SK-N-SH (cell line): ENCODE measurements around the gene RAD17. TPM values are rescaled to one million over a fixed set of nuclear protein-coding genes. Genes with fewer than 3 reads are reported as not detected.

Source experiments
- CTCF ChIA-PET: fragments of 300-600, 350-600 bp; formaldehyde crosslinking; extraction: SDS; loops from one replicate; lab custom pipeline; 2021; lab: Yijun Ruan, JAX
- POLR2A ChIA-PET: fragments of 350-600 bp; sonication (Branson Sonifier 250); formaldehyde crosslinking; extraction: SDS; loops from one replicate; lab custom pipeline; 2020; ENCODE audit warnings: antibody characterized with exemption, inconsistent platforms; lab: Yijun Ruan, JAX
- DNase-seq: peaks from one replicate; pipeline ENCODE4 v3.0.0; 2012
- H2AFZ ChIP-seq: fragments of 200-600 bp; sonication (generic); 2 replicates; pipeline ENCODE4 v1.8.1; 2016; ENCODE audit warnings: antibody characterized with exemption, mild to moderate bottlenecking, low read depth
- H3F3A ChIP-seq: fragments of 200-600 bp; sonication (generic); replicated peaks from 2 replicates; pipeline ENCODE3; 2016; ENCODE audit warnings: antibody characterized with exemption, mild to moderate bottlenecking; ENCODE audit not compliant: insufficient read depth
- H3K27ac ChIP-seq, 2 experiments: fragments of 200-500 bp in 1 of 2; fragments of 200-600 bp in 1 of 2; sonication (Bioruptor generic) in 1 of 2; sonication (generic), shearing (Covaris generic) in 1 of 2; 2 replicates each; pipeline versions ENCODE4 v1.5.1 to v1.6.1; 2014 to 2016; ENCODE audit warnings: low read depth in 2 of 2, inconsistent platforms in 1 of 2, low read length in 1 of 2, mild to moderate bottlenecking in 1 of 2, mixed read lengths in 1 of 2
- H3K27me3 ChIP-seq: fragments of 200-600 bp; sonication (generic), shearing (Covaris generic); 2 replicates; pipeline ENCODE4 v1.6.1; 2016; ENCODE audit warnings: mixed run types; ENCODE audit not compliant: insufficient read depth
- H3K36me3 ChIP-seq, 2 experiments: fragments of 200-500 bp in 1 of 2; fragments of 200-600 bp in 1 of 2; sonication (Bioruptor generic) in 1 of 2; sonication (generic) in 1 of 2; replicated peaks in 1 of 2; 2 replicates each; pipeline versions ENCODE3 to v1.5.1; 2014 to 2016; ENCODE audit warnings: low read length in 1 of 2, mild to moderate bottlenecking in 1 of 2; ENCODE audit not compliant: insufficient read depth in 2 of 2, control insufficient read depth in 1 of 2
- H3K4me1 ChIP-seq, 2 experiments: fragments of 200-500 bp in 1 of 2; fragments of 200-600 bp in 1 of 2; sonication (Bioruptor generic) in 1 of 2; sonication (generic), shearing (Covaris generic) in 1 of 2; 2 replicates each; pipeline versions ENCODE4 v1.5.1 to v1.6.1; 2014 to 2016; ENCODE audit warnings: low read depth in 1 of 2, low read length in 1 of 2, mixed run types in 1 of 2; ENCODE audit not compliant: insufficient read depth in 2 of 2, control insufficient read depth in 1 of 2
- H3K4me2 ChIP-seq: fragments of 200-600 bp; sonication (generic), shearing (Covaris generic); 2 replicates; pipeline ENCODE4 v1.6.1; 2017; ENCODE audit warnings: mixed run types
- H3K4me3 ChIP-seq, 2 experiments: fragments of 200-500 bp in 1 of 2; fragments of 200-600 bp in 1 of 2; sonication (Bioruptor generic) in 1 of 2; sonication (generic), shearing (Covaris generic) in 1 of 2; 2 replicates each; pipeline versions ENCODE4 v1.5.1 to v1.8.1; 2014 to 2016; ENCODE audit warnings: low read depth in 2 of 2, inconsistent platforms in 1 of 2, low read length in 1 of 2, mild to moderate bottlenecking in 1 of 2, mixed read lengths in 1 of 2, moderate library complexity in 1 of 2
- H3K79me2 ChIP-seq: fragments of 200-600 bp; sonication (generic); 2 replicates; pipeline ENCODE4 v1.8.1; 2017; ENCODE audit warnings: mild to moderate bottlenecking; ENCODE audit not compliant: insufficient read depth
- H3K9ac ChIP-seq: fragments of 200-600 bp; sonication (generic); 2 replicates; pipeline ENCODE4 v1.6.1; 2017; ENCODE audit warnings: mixed run types
- H3K9me2 ChIP-seq: fragments of 200-600 bp; sonication (generic); 2 replicates; pipeline ENCODE4 v1.6.1; 2017; ENCODE audit warnings: mixed run types
- H3K9me3 ChIP-seq: fragments of 200-600 bp; sonication (generic); 2 replicates; pipeline ENCODE4 v1.6.1; 2017; ENCODE audit warnings: mixed run types, mild to moderate bottlenecking, moderate library complexity
- H4K20me1 ChIP-seq: fragments of 200-600 bp; sonication (generic); 2 replicates; pipeline ENCODE4 v1.6.1; 2017; ENCODE audit warnings: mild to moderate bottlenecking, mixed run types; ENCODE audit not compliant: insufficient read depth
- EP300 ChIP-seq, 2 experiments: IDR thresholded peaks; 2 replicates each; pipeline versions ENCODE4 v1.4.0 to v1.6.1; 2012; ENCODE audit warnings: borderline replicate concordance in 1 of 2, low read depth in 1 of 2, low read length in 1 of 2
- FOSL2 ChIP-seq: IDR thresholded peaks from 2 replicates; pipeline ENCODE4 v1.4.0; 2012; ENCODE audit warnings: low read depth, mild to moderate bottlenecking, moderate library complexity, borderline replicate concordance
- GABPA ChIP-seq: IDR thresholded peaks from 2 replicates; pipeline ENCODE4 v1.4.0; 2012; ENCODE audit warnings: low read depth, mild to moderate bottlenecking
- GATA2 ChIP-seq: sonication (generic); formaldehyde crosslinking; IDR thresholded peaks from 2 replicates; pipeline ENCODE4 v1.5.0; 2020; ENCODE audit warnings: mild to moderate bottlenecking, missing genetic modification reagents
- MEF2A ChIP-seq: IDR thresholded peaks from 2 replicates; pipeline ENCODE4 v1.4.0; 2012; ENCODE audit warnings: low read depth, borderline replicate concordance
- NFIC ChIP-seq: IDR thresholded peaks from 2 replicates; pipeline ENCODE4 v1.4.0; 2012; ENCODE audit warnings: borderline replicate concordance
- POLR2AphosphoS5 ChIP-seq: IDR thresholded peaks from 2 replicates; pipeline ENCODE4 v1.6.1; 2012; ENCODE audit warnings: low read depth, low read length
- RAD21 ChIP-seq: IDR thresholded peaks from 2 replicates; pipeline ENCODE4 v1.6.1; 2012; ENCODE audit warnings: mild to moderate bottlenecking, low read length
- RFX5 ChIP-seq: IDR thresholded peaks from 2 replicates; pipeline ENCODE4 v1.6.1; 2012; ENCODE audit warnings: mild to moderate bottlenecking, improper control_type of control experiment, low read length
- SMC3 ChIP-seq: IDR thresholded peaks from 2 replicates; pipeline ENCODE4 v1.6.1; 2012; ENCODE audit warnings: low read depth, low read length, improper control_type of control experiment
- TCF12 ChIP-seq: IDR thresholded peaks from 2 replicates; pipeline ENCODE4 v1.4.0; 2012
- TEAD4 ChIP-seq: IDR thresholded peaks from 2 replicates; pipeline ENCODE4 v1.4.0; 2012; ENCODE audit warnings: mild to moderate bottlenecking, borderline replicate concordance; ENCODE audit not compliant: insufficient read depth
- YY1 ChIP-seq: IDR thresholded peaks from 2 replicates; pipeline ENCODE4 v1.4.0; 2012; ENCODE audit warnings: low read depth, mild to moderate bottlenecking
- polyA plus RNA-seq, 3 experiments: library from polyadenylated mRNA; depleted of rRNA; stranded (reverse); fragments of >200 nt; gene quantifications; 2 replicates each; pipeline ENCODE4 v1.2.3, GENCODE V29; 2012
- TF ChIP-seq, protein P1 (sequence below): IDR thresholded peaks from 2 replicates; pipeline ENCODE4 v1.4.0; 2012; ENCODE audit warnings: low read depth, borderline replicate concordance
- TF ChIP-seq, protein P2 (sequence below): IDR thresholded peaks from 2 replicates; pipeline ENCODE4 v1.6.1; 2012; ENCODE audit warnings: mild to moderate bottlenecking, low read depth, low read length, moderate library complexity
- TF ChIP-seq, protein P3 (sequence below): IDR thresholded peaks from 2 replicates; pipeline ENCODE4; 2012
- TF ChIP-seq, protein P4 (sequence below): IDR thresholded peaks from 2 replicates; pipeline ENCODE4 v1.4.0; 2012; ENCODE audit warnings: low read depth
- TF ChIP-seq, protein P5 (sequence below): fragments of 150-350 bp; IDR thresholded peaks from 2 replicates; pipeline ENCODE4 v1.6.1; 2017; ENCODE audit warnings: antibody characterized with exemption, low read length, low read depth, borderline replicate concordance

Gene RAD17
- polyA plus RNA-seq, 1 of the 3 experiments (the other 2 are of a cell fraction) = 16.9 TPM

DNA sequence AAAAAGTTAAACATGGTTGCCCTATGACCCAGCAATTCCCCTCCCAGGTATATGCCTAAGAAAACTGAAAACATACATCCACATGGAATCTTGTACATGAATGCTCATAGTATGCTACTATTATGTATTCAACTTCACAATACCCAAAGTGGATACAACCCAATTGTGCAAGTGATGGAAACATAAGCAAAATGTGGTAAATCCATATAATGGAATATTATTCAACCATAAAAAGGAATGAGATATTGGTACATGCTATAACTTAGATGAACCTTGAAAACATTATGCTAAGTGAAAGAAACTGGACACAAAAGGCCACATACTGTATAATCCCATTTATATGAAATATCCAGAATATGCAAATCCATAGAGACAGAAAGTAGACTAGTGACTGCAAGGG, 19.0 kb upstream of the RAD17 start:
- H3K27me3 ChIP-seq = no peaks in the 10 kb centered on the region
- no peak overlapping the region for H3K4me3 ChIP-seq
- no peaks in the 10 kb centered on the region for H3K4me1 ChIP-seq
- no peak for TF ChIP-seq NFIC
- TF ChIP-seq RAD21 = no peak
- no peak for TF ChIP-seq GATA2 (CRISPR knock-in tag)
- no peak for TF ChIP-seq EP300 (IDR thresholded peaks at IDR 0.05; ENCODE audit: borderline replicate concordance in 1 of 2, low read depth in 1 of 2, low read length in 1 of 2)
- no peak for TF ChIP-seq MEF2A
- TF ChIP-seq, protein P1, sequence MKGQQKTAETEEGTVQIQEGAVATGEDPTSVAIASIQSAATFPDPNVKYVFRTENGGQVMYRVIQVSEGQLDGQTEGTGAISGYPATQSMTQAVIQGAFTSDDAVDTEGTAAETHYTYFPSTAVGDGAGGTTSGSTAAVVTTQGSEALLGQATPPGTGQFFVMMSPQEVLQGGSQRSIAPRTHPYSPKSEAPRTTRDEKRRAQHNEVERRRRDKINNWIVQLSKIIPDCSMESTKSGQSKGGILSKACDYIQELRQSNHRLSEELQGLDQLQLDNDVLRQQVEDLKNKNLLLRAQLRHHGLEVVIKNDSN = no peak
- TF ChIP-seq, protein P2, sequence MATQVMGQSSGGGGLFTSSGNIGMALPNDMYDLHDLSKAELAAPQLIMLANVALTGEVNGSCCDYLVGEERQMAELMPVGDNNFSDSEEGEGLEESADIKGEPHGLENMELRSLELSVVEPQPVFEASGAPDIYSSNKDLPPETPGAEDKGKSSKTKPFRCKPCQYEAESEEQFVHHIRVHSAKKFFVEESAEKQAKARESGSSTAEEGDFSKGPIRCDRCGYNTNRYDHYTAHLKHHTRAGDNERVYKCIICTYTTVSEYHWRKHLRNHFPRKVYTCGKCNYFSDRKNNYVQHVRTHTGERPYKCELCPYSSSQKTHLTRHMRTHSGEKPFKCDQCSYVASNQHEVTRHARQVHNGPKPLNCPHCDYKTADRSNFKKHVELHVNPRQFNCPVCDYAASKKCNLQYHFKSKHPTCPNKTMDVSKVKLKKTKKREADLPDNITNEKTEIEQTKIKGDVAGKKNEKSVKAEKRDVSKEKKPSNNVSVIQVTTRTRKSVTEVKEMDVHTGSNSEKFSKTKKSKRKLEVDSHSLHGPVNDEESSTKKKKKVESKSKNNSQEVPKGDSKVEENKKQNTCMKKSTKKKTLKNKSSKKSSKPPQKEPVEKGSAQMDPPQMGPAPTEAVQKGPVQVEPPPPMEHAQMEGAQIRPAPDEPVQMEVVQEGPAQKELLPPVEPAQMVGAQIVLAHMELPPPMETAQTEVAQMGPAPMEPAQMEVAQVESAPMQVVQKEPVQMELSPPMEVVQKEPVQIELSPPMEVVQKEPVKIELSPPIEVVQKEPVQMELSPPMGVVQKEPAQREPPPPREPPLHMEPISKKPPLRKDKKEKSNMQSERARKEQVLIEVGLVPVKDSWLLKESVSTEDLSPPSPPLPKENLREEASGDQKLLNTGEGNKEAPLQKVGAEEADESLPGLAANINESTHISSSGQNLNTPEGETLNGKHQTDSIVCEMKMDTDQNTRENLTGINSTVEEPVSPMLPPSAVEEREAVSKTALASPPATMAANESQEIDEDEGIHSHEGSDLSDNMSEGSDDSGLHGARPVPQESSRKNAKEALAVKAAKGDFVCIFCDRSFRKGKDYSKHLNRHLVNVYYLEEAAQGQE = no peak
- TF ChIP-seq, protein P3, sequence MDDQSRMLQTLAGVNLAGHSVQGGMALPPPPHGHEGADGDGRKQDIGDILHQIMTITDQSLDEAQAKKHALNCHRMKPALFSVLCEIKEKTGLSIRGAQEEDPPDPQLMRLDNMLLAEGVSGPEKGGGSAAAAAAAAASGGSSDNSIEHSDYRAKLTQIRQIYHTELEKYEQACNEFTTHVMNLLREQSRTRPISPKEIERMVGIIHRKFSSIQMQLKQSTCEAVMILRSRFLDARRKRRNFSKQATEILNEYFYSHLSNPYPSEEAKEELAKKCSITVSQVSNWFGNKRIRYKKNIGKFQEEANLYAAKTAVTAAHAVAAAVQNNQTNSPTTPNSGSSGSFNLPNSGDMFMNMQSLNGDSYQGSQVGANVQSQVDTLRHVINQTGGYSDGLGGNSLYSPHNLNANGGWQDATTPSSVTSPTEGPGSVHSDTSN = no peak
- no peak for TF ChIP-seq SMC3
- TF ChIP-seq, protein P4, sequence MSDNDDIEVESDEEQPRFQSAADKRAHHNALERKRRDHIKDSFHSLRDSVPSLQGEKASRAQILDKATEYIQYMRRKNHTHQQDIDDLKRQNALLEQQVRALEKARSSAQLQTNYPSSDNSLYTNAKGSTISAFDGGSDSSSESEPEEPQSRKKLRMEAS = no peak
- no peak for TF ChIP-seq FOSL2
- no peak for TF ChIP-seq TEAD4
- no peak for TF ChIP-seq POLR2AphosphoS5
- no peak for TF ChIP-seq RFX5
- no peak for TF ChIP-seq TCF12
- no peak for TF ChIP-seq YY1
- TF ChIP-seq GABPA = no peak
- TF ChIP-seq, protein P5, sequence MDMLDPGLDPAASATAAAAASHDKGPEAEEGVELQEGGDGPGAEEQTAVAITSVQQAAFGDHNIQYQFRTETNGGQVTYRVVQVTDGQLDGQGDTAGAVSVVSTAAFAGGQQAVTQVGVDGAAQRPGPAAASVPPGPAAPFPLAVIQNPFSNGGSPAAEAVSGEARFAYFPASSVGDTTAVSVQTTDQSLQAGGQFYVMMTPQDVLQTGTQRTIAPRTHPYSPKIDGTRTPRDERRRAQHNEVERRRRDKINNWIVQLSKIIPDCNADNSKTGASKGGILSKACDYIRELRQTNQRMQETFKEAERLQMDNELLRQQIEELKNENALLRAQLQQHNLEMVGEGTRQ = no peak
- TF ChIP-seq, all 33 proteins: peak for 0
- H3K9me2 ChIP-seq = no peaks in the 10 kb centered on the region
- DNase-seq = no peak
- H3K9me3 ChIP-seq = no peaks in the 10 kb centered on the region
- H3K27ac ChIP-seq = no peak overlapping the region
- H3K4me2 ChIP-seq = no peak overlapping the region
- no peak overlapping the region for H3K9ac ChIP-seq
- POLR2A ChIA-PET = no interaction called here
- H3F3A ChIP-seq = peaks cover 2% of the 10 kb centered on the region
- CTCF ChIA-PET = no interaction called here
- no peaks in the 10 kb centered on the region; the same call in 1 of the 2 replicates for H3K79me2 ChIP-seq
- no peak overlapping the region for H2AFZ ChIP-seq
- no peaks in the 10 kb centered on the region for H4K20me1 ChIP-seq
- peaks cover 20 to 31% of the 10 kb centered on the region in 2 experiments for H3K36me3 ChIP-seq
